Endothelial cell of umbilical vein (primary cell): ENCODE data around the gene ST6GALNAC6. TPM values are rescaled to one million over a fixed set of nuclear protein-coding genes. Genes with fewer than 3 reads are reported as not detected.

Experiments used
- BruUV-seq: library from RNA; stranded (reverse); fragments of 400-500 nt; replicated peaks from 2 replicates; lab custom pipeline; 2021; lab: Mats Ljungman, UMichigan
- CTCF ChIA-PET: fragments of 300-600, 350-600 bp; sonication (Branson Sonifier 250); formaldehyde crosslinking; loops from one replicate; lab custom pipeline; 2021; ENCODE audit warnings: antibody characterized with exemption, inconsistent platforms; lab: Charles Lee
- POLR2A ChIA-PET: fragments of 300-600, 350-600 bp; sonication (Branson Sonifier 250); formaldehyde crosslinking; loops from one replicate; lab custom pipeline; 2021; ENCODE audit warnings: antibody characterized with exemption, inconsistent platforms; lab: Charles Lee
- DNase-seq: peaks from one replicate; pipeline ENCODE4 v3.0.0-alpha.2; 2011; ENCODE audit warnings: low read depth, low spot score
- FAIRE-seq: peaks from 2 replicates; lab custom pipeline; 2011; peaks lifted over from hg19 to GRCh38; lab: Jason Lieb, UNC
- H2AFZ ChIP-seq: 2 replicates; pipeline ENCODE4 v1.6.0; 2012; ENCODE audit warnings: low read depth, low read length, control low read depth, inconsistent platforms
- H3K27ac ChIP-seq: 2 replicates; pipeline ENCODE4 v1.5.1; 2011; ENCODE audit warnings: low read depth, mild to moderate bottlenecking, control low read depth, low read length, moderate library complexity; ENCODE audit not compliant: insufficient read depth
- H3K27me3 ChIP-seq, 2 experiments: 2 replicates each; pipeline versions ENCODE4 v1.6.0 to v1.6.1; 2011; ENCODE audit warnings: low read length in 2 of 2, mixed read lengths in 1 of 2; ENCODE audit not compliant: control insufficient read depth in 2 of 2, insufficient read depth in 2 of 2
- H3K36me3 ChIP-seq, 2 experiments: 2 replicates in 1 of 2; 3 replicates in 1 of 2; pipeline ENCODE4 v1.5.1; 2011; ENCODE audit warnings: low read length in 2 of 2, mild to moderate bottlenecking in 1 of 2, moderate library complexity in 1 of 2; ENCODE audit not compliant: control insufficient read depth in 2 of 2, insufficient read depth in 2 of 2; ENCODE audit errors: extremely low read depth in 1 of 2
- H3K4me1 ChIP-seq: 3 replicates; pipeline ENCODE4 v1.5.1; 2011; ENCODE audit warnings: mild to moderate bottlenecking, low read length; ENCODE audit not compliant: control insufficient read depth, insufficient read depth; ENCODE audit errors: extremely low read depth
- H3K4me2 ChIP-seq: 2 replicates; pipeline ENCODE4 v1.6.1; 2011; ENCODE audit warnings: low read length, control low read depth, mixed read lengths; ENCODE audit not compliant: insufficient read depth
- H3K4me3 ChIP-seq, 3 experiments: fragments of 200-600 bp in 1 of 3; sonication (generic), shearing (Covaris generic) in 1 of 3; replicated peaks in 1 of 3; 2 replicates each; pipeline ENCODE4 v1.5.1; 2011 to 2016; ENCODE audit warnings: control low read depth in 3 of 3, low read length in 3 of 3, mild to moderate bottlenecking in 2 of 3, inconsistent platforms in 1 of 3, low read depth in 1 of 3, moderate library complexity in 1 of 3; ENCODE audit not compliant: insufficient read depth in 1 of 3
- H3K79me2 ChIP-seq: 2 replicates; pipeline ENCODE4 v1.6.0; 2012; ENCODE audit warnings: low read length, inconsistent platforms; ENCODE audit not compliant: control insufficient read depth, insufficient read depth
- H3K9ac ChIP-seq: replicated peaks from 2 replicates; pipeline ENCODE3; 2011; ENCODE audit warnings: low read length, control low read depth; ENCODE audit not compliant: insufficient read depth; ENCODE audit errors: extremely low read depth
- H3K9me1 ChIP-seq: replicated peaks from 3 replicates; pipeline ENCODE4 v1.6.0; 2011; ENCODE audit warnings: mild to moderate bottlenecking, low read length; ENCODE audit not compliant: control insufficient read depth, insufficient read depth; ENCODE audit errors: extremely low read depth
- H3K9me3 ChIP-seq: replicated peaks from 2 replicates; pipeline ENCODE4 v1.5.1; 2012; ENCODE audit warnings: low read length, inconsistent platforms; ENCODE audit not compliant: control insufficient read depth, insufficient read depth
- H4K20me1 ChIP-seq: replicated peaks from 2 replicates; pipeline ENCODE3; 2011; ENCODE audit warnings: mild to moderate bottlenecking, low read length; ENCODE audit not compliant: control insufficient read depth, insufficient read depth; ENCODE audit errors: extremely low read depth
- EZH2 ChIP-seq: IDR thresholded peaks from 2 replicates; pipeline ENCODE4 v1.6.1; 2012; ENCODE audit warnings: borderline replicate concordance, low read depth, mild to moderate bottlenecking, moderate library complexity, low read length, inconsistent platforms; ENCODE audit not compliant: severe bottlenecking
- FOS ChIP-seq: IDR thresholded peaks from 2 replicates; pipeline ENCODE4 v1.6.1; 2011; ENCODE audit warnings: mild to moderate bottlenecking, low read length, moderate library complexity, borderline replicate concordance; ENCODE audit not compliant: insufficient read depth
- GATA2 ChIP-seq: IDR thresholded peaks from 2 replicates; pipeline ENCODE4 v1.7.0; 2011; ENCODE audit warnings: low read depth, mild to moderate bottlenecking, moderate library complexity, mixed read lengths, low read length; ENCODE audit not compliant: insufficient read length, insufficient read depth
- JUN ChIP-seq: IDR thresholded peaks from 2 replicates; pipeline ENCODE4 v1.6.1; 2011; ENCODE audit warnings: borderline replicate concordance, low read depth; ENCODE audit not compliant: insufficient read length, insufficient read depth
- MAX ChIP-seq: IDR thresholded peaks from 2 replicates; pipeline ENCODE4 v1.6.1; 2011; ENCODE audit not compliant: insufficient read depth, insufficient read length
- MYC ChIP-seq: IDR thresholded peaks from one replicate; pipeline ENCODE4 v1.6.1; 2011; ENCODE audit warnings: mild to moderate bottlenecking, low read depth, low read length
- POLR2A ChIP-seq: IDR thresholded peaks from 2 replicates; pipeline ENCODE4 v1.6.1; 2012; ENCODE audit warnings: low read depth, mild to moderate bottlenecking, control low read depth, low read length
- POLR2AphosphoS5 ChIP-seq: IDR thresholded peaks from 2 replicates; pipeline ENCODE4 v1.6.1; 2012; ENCODE audit warnings: low read depth, mild to moderate bottlenecking, control low read depth, low read length, moderate library complexity; ENCODE audit not compliant: insufficient read depth
- dilution Hi-C: fragments of 300-500 bp; cut with MboI; formaldehyde crosslinking; loops from one replicate; pipeline ENCODE4 v1.15.0; 2019; ENCODE audit warnings: low sequenced_read_pairs; ENCODE audit not compliant: extremely low pct_ligation_motif_present
- intact Hi-C: fragments of 100-400 bp; cut with micrococcal nuclease; formaldehyde crosslinking; loops from one replicate; pipeline ENCODE4 v1.10.0; 2022
- polyA plus RNA-seq, 4 experiments: library from polyadenylated mRNA; depleted of rRNA in 3 of 4; stranded (reverse) in 3 of 4; unstranded in 1 of 4; fragments of >200 nt; gene quantifications; 2 replicates each; pipeline versions ENCODE4 v1.2.1 to v1.2.3, GENCODE V29; 2011 to 2012; ENCODE audit warnings: missing spikeins in 1 of 4
- total RNA-seq: library from RNA; stranded (reverse); gene quantifications from 2 replicates; pipeline ENCODE4 v1.2.3, GENCODE V29; 2021
- TF ChIP-seq, protein P1 (sequence below), 2 donors: IDR thresholded peaks; 1 replicate in 1 of 2; 2 replicates in 1 of 2; pipeline ENCODE4 v1.5.1; 2011; ENCODE audit warnings: low read length in 2 of 2, mild to moderate bottlenecking in 2 of 2, moderate library complexity in 2 of 2, control low read depth in 1 of 2, inconsistent platforms in 1 of 2, low read depth in 1 of 2; ENCODE audit not compliant: insufficient read depth in 1 of 2; ENCODE audit errors: extremely low read depth in 1 of 2

ST6GALNAC6 gene
- total and polyA plus RNA-seq, 2 donors (not counting 3 experiments of a cell fraction or from before 2014, with no cell fraction given), result 43.0 to 78.9 TPM

DNA sequence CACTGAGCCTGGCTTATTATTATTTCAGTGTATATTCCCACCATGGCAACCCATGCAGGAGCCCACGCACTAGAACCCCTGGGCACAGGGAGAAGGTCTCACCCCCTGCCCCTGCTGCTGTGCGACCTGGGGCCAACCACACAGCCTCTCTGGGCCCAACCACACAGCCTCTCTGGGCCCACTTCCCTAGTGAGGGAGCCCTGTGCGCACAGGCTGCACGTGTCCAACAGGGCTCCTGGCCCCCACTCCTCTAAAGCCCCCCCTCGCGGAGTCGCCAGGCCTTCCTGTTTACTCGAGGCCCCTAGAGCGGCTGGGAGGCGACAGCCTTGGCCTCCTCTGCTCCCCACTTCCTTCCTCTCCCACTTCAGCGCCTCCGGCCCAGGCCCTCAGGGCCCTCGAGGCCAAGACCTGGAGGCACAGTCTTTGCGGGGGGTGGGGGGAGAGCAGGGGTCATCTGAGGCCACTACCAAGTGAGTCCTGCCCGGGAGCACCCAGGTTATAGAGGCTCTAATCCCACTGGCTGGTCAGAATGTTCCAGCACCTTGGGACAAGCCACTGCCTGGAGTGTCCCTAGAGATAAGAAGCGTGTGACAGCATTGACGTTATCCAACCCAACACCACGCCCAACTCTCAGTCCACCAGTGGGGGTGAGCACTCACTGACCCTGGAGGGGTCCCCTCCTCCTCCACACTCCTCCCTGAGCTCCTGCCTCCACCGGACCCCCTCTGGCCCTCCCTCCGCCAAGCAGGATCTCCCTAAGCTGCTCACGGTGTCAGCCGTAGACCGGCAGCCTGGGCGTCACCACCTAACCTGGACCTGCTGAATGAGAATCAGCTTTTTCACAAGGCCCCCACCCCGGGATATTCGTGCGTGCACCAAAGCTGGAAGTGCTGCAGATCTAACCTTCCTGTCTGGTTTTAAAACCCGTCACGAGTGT is 37.1 kb downstream of the ST6GALNAC6 start:
- no peaks in the 10 kb centered on the region for H3K9me1 ChIP-seq
- intact Hi-C loops, result no loop called here
- BruUV-seq, result no TSS peak
- H3K4me3 ChIP-seq, result no peak overlapping the region
- CTCF ChIA-PET, result interaction anchor here (1.0 to 1.3 kb wide), 7 partner anchors 8 to 59 kb away, joined by 3 to 8 read pairs (median 3); no protein-coding TSS in a partner anchor
- H3K27ac ChIP-seq, result peak overlapping the region; percentile 62
- TF ChIP-seq GATA2 (no peak), POLR2AphosphoS5 (peak; percentile 92), FOS (peak; percentile 4), JUN (no peak), POLR2A (no peak), MYC (peak; percentile 82), MAX (peak; percentile 79), EZH2 (no peak)
- TF ChIP-seq, protein P1, sequence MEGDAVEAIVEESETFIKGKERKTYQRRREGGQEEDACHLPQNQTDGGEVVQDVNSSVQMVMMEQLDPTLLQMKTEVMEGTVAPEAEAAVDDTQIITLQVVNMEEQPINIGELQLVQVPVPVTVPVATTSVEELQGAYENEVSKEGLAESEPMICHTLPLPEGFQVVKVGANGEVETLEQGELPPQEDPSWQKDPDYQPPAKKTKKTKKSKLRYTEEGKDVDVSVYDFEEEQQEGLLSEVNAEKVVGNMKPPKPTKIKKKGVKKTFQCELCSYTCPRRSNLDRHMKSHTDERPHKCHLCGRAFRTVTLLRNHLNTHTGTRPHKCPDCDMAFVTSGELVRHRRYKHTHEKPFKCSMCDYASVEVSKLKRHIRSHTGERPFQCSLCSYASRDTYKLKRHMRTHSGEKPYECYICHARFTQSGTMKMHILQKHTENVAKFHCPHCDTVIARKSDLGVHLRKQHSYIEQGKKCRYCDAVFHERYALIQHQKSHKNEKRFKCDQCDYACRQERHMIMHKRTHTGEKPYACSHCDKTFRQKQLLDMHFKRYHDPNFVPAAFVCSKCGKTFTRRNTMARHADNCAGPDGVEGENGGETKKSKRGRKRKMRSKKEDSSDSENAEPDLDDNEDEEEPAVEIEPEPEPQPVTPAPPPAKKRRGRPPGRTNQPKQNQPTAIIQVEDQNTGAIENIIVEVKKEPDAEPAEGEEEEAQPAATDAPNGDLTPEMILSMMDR (IDR thresholded peaks at IDR 0.05; ENCODE audit: extremely low read depth in 1 of 2, insufficient read depth in 1 of 2, low read depth in 1 of 2, low read length in 2 of 2), result no peak
- POLR2A ChIA-PET, result interaction anchor here (1.4 kb wide), 1 partner anchor 10 kb away, joined by 3 read pairs; no protein-coding TSS in a partner anchor
- no peak overlapping the region for H3K4me2 ChIP-seq
- DNase-seq (peak; percentile 77), FAIRE-seq (peak; percentile 76)
- dilution Hi-C loops, result no loop called here
- no peak overlapping the region for H3K9ac ChIP-seq
- H2AFZ ChIP-seq, result peak overlapping the region; percentile 4
- H3K4me1 ChIP-seq, result peaks cover 36% of the 10 kb centered on the region
- no peaks in the 10 kb centered on the region for H3K79me2 ChIP-seq
- no peaks in the 10 kb centered on the region for H4K20me1 ChIP-seq
- no peaks in the 10 kb centered on the region for H3K27me3 ChIP-seq
- no peaks in the 10 kb centered on the region for H3K36me3 ChIP-seq
- no peaks in the 10 kb centered on the region for H3K9me3 ChIP-seq
